ENCODE results near the gene AP2A2.

AP2A2 gene

DNA sequence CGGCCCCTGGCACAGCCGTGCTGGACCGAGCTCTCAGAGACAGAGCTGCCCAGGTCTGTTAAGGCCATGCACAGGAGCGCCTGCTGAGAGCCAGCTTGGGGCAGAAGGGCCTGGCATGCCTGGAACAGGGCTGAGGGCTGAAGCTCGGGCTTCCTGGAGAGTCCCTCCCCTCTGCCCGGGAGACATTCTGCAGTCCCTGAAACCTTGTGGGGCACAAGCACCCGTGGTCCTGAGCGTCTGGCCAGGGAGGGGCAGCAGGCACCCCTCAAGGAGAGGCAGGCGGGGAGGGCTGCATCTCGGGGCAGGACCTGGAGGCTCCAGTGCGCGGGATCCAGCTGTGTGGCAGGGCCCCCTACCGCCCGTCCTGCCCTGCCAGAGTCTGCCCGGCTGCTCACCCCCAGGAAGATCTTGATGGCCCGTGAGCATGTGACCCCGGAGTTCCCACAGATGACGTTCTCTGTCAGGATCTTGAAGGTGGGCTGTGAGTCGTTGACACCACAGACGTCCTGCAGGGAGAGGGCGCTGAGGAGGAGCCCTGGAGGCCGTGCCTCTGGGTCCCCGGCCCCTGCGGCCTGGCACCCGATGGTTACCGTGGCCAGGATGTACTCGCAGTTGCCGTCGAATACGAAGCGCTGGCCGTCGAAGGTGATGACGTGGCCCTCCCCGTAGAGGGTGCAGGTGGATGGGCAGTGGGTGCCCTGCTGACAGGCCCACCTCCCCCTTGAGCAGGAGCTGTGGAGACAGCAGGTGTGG, 99.9 kb downstream of the AP2A2 start:
- Histone ChIP-seq H3K4me3 (ENCODE audit: insufficient read depth in 1 of 2, low read depth in 1 of 2, low read length in 2 of 2) (no peak overlapping the region), H4K8ac (ENCODE audit: low read length) (no peak overlapping the region), H3K9ac (ENCODE audit: low read length) (no peak overlapping the region), H2AFZ (ENCODE audit: low read depth, low read length) (no peak overlapping the region), H2BK12ac (ENCODE audit: low read length in 2 of 2) (no peak overlapping the region), H2BK5ac (ENCODE audit: low read depth, low read length, poor library complexity, severe bottlenecking) (no peak overlapping the region), H3K36me3 (ENCODE audit: control insufficient read depth in 1 of 2, insufficient read depth in 2 of 2, low read depth in 1 of 2, low read length in 2 of 2) (peaks cover 0 to 32% of the 10 kb centered on the region in 2 experiments), H2BK15ac (ENCODE audit: low read depth, poor library complexity, severe bottlenecking) (no peak overlapping the region), H3K4ac (ENCODE audit: low read depth in 1 of 2, low read length in 2 of 2) (no peak overlapping the region), H3K4me2 (ENCODE audit: low read length, poor library complexity, severe bottlenecking) (no peak overlapping the region), H2BK120ac (ENCODE audit: low read depth, low read length) (no peak overlapping the region), H4K91ac (ENCODE audit: low read length) (no peak overlapping the region), H3K18ac (ENCODE audit: low read depth in 1 of 2, low read length in 2 of 2) (no peak overlapping the region), H3K23ac (ENCODE audit: low read length in 2 of 2) (no peak overlapping the region), H3K27ac (ENCODE audit: low read length, poor library complexity, severe bottlenecking) (no peak overlapping the region), H3K9me3 (ENCODE audit: control insufficient read depth, low read length) (no peaks in the 10 kb centered on the region), H3K27me3 (ENCODE audit: control insufficient read depth in 1 of 2, insufficient read depth in 1 of 2, low read length in 2 of 2) (peaks cover 0 to 16% of the 10 kb centered on the region in 2 experiments), H2AK5ac (ENCODE audit: low read length, severe bottlenecking) (no peak overlapping the region), H3K79me1 (replicated peaks; ENCODE audit: low read length, poor library complexity, severe bottlenecking) (no peaks in the 10 kb centered on the region), H3K14ac (ENCODE audit: low read length in 2 of 2) (no peak overlapping the region), H3K4me1 (ENCODE audit: control insufficient read depth, insufficient read depth, low read depth, low read length) (peaks cover 13% of the 10 kb centered on the region)
- no peak for DNase-seq
- WGBS: 91% methylated on average over 35 of the region's 35 CpGs

DNA sequence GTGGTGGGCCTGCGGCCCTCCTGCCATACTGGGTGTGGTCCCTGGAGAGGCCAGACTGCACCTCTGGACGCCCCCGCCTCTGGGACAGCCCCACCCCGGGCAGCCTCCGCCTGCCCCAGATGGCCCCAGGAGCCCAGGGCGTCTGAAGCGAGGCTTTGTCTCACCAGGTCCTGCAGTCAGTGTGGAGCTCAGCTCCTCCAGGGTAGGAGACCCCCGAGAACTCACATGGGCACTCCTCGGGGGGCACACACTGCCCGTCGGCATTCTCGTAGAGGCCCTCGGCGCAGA, 100.4 kb downstream of the AP2A2 start:
- H3K14ac ChIP-seq (ENCODE audit: low read length in 2 of 2): no peak overlapping the region
- H3K9me3 ChIP-seq (ENCODE audit: control insufficient read depth, low read length): no peaks in the 10 kb centered on the region
- peaks cover 0 to 19% of the 10 kb centered on the region in 2 experiments for H3K27me3 ChIP-seq (ENCODE audit: control insufficient read depth in 1 of 2, insufficient read depth in 1 of 2, low read length in 2 of 2)
- H2BK12ac ChIP-seq (ENCODE audit: low read length in 2 of 2): no peak overlapping the region
- no peak overlapping the region for H3K27ac ChIP-seq (ENCODE audit: low read length, poor library complexity, severe bottlenecking)
- H2BK120ac ChIP-seq (ENCODE audit: low read depth, low read length): no peak overlapping the region
- 93% methylated on average over 14 of the region's 14 CpGs for WGBS
- no peak overlapping the region for H3K4me3 ChIP-seq (ENCODE audit: insufficient read depth in 1 of 2, low read depth in 1 of 2, low read length in 2 of 2)
- H2BK5ac ChIP-seq (ENCODE audit: low read depth, low read length, poor library complexity, severe bottlenecking): no peak overlapping the region
- no peak overlapping the region for H2AK5ac ChIP-seq (ENCODE audit: low read length, severe bottlenecking)
- peaks cover 0 to 32% of the 10 kb centered on the region in 2 experiments for H3K36me3 ChIP-seq (ENCODE audit: control insufficient read depth in 1 of 2, insufficient read depth in 2 of 2, low read depth in 1 of 2, low read length in 2 of 2)
- H3K9ac ChIP-seq (ENCODE audit: low read length): no peak overlapping the region
- H3K4me2 ChIP-seq (ENCODE audit: low read length, poor library complexity, severe bottlenecking): no peak overlapping the region
- DNase-seq: no peak
- no peak overlapping the region for H3K23ac ChIP-seq (ENCODE audit: low read length in 2 of 2)
- no peak overlapping the region for H4K8ac ChIP-seq (ENCODE audit: low read length)
- no peaks in the 10 kb centered on the region for H3K79me1 ChIP-seq (replicated peaks; ENCODE audit: low read length, poor library complexity, severe bottlenecking)
- H3K4me1 ChIP-seq (ENCODE audit: control insufficient read depth, insufficient read depth, low read depth, low read length): peaks cover 13% of the 10 kb centered on the region
- no peak overlapping the region for H2AFZ ChIP-seq (ENCODE audit: low read depth, low read length)
- no peak overlapping the region for H4K91ac ChIP-seq (ENCODE audit: low read length)
- H3K18ac ChIP-seq (ENCODE audit: low read depth in 1 of 2, low read length in 2 of 2): no peak overlapping the region
- no peak overlapping the region for H2BK15ac ChIP-seq (ENCODE audit: low read depth, poor library complexity, severe bottlenecking)
- no peak overlapping the region for H3K4ac ChIP-seq (ENCODE audit: low read depth in 1 of 2, low read length in 2 of 2)

DNA sequence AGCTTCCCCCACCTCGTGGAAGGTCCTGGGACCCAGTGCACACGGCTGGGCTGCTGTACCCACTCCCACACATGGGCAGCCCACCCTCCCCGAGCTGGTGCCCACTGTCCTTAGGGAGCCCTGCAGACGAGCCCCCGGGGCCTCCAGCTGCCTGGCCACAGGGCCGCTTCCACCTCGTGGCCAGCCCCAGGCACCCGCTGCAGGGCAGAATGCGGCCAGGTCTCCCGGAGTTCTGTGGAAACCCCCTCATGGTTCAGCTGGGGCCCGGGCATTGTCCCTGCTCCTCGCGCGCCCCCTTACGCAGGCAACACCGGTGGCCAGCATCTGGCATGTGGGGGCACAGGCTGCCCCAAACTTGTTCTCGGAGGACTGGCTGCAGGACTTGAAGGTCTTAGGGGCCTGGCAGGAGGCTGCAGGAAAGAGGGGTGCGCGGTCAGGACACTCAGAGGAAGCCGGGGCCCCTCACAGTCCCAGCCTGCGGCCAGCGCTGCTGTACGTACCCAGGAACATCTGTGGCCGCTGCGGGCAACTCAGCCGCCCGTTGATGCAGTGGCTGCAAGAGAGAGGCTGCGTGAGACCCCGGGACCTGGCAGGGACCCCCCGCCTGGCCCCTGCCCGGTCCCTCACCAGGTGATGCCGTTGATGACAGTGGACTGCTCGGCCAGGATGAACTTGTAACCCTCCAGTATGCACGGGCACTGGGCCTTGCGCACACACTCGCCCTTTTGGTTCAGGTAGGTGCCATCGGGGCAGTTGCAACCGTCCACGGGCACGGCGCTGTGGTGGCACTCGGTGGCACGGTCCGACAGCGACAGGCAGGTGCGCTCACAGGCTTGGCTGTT, 101.2 kb downstream of the AP2A2 start:
- no peak overlapping the region for H2BK5ac ChIP-seq (ENCODE audit: low read depth, low read length, poor library complexity, severe bottlenecking)
- H2AFZ ChIP-seq (ENCODE audit: low read depth, low read length): no peak overlapping the region
- no peaks in the 10 kb centered on the region for H3K9me3 ChIP-seq (ENCODE audit: control insufficient read depth, low read length)
- 94% methylated on average over 46 of the region's 46 CpGs for WGBS
- peaks cover 0 to 32% of the 10 kb centered on the region in 2 experiments for H3K36me3 ChIP-seq (ENCODE audit: control insufficient read depth in 1 of 2, insufficient read depth in 2 of 2, low read depth in 1 of 2, low read length in 2 of 2)
- H3K4me3 ChIP-seq (ENCODE audit: insufficient read depth in 1 of 2, low read depth in 1 of 2, low read length in 2 of 2): no peak overlapping the region
- peaks cover 13% of the 10 kb centered on the region for H3K4me1 ChIP-seq (ENCODE audit: control insufficient read depth, insufficient read depth, low read depth, low read length)
- H3K14ac ChIP-seq (ENCODE audit: low read length in 2 of 2): no peak overlapping the region
- no peak overlapping the region for H3K27ac ChIP-seq (ENCODE audit: low read length, poor library complexity, severe bottlenecking)
- no peak overlapping the region for H3K4me2 ChIP-seq (ENCODE audit: low read length, poor library complexity, severe bottlenecking)
- H3K23ac ChIP-seq (ENCODE audit: low read length in 2 of 2): no peak overlapping the region
- no peak overlapping the region for H3K4ac ChIP-seq (ENCODE audit: low read depth in 1 of 2, low read length in 2 of 2)
- no peak overlapping the region for H2BK120ac ChIP-seq (ENCODE audit: low read depth, low read length)
- H3K27me3 ChIP-seq (ENCODE audit: control insufficient read depth in 1 of 2, insufficient read depth in 1 of 2, low read length in 2 of 2): peaks cover 0 to 26% of the 10 kb centered on the region in 2 experiments
- no peak overlapping the region for H4K8ac ChIP-seq (ENCODE audit: low read length)
- no peaks in the 10 kb centered on the region for H3K79me1 ChIP-seq (replicated peaks; ENCODE audit: low read length, poor library complexity, severe bottlenecking)
- no peak overlapping the region for H3K9ac ChIP-seq (ENCODE audit: low read length)
- H3K18ac ChIP-seq (ENCODE audit: low read depth in 1 of 2, low read length in 2 of 2): no peak overlapping the region
- no peak overlapping the region for H2BK12ac ChIP-seq (ENCODE audit: low read length in 2 of 2)
- no peak overlapping the region for H2BK15ac ChIP-seq (ENCODE audit: low read depth, poor library complexity, severe bottlenecking)
- DNase-seq: no peak
- H2AK5ac ChIP-seq (ENCODE audit: low read length, severe bottlenecking): no peak overlapping the region
- no peak overlapping the region for H4K91ac ChIP-seq (ENCODE audit: low read length)

DNA sequence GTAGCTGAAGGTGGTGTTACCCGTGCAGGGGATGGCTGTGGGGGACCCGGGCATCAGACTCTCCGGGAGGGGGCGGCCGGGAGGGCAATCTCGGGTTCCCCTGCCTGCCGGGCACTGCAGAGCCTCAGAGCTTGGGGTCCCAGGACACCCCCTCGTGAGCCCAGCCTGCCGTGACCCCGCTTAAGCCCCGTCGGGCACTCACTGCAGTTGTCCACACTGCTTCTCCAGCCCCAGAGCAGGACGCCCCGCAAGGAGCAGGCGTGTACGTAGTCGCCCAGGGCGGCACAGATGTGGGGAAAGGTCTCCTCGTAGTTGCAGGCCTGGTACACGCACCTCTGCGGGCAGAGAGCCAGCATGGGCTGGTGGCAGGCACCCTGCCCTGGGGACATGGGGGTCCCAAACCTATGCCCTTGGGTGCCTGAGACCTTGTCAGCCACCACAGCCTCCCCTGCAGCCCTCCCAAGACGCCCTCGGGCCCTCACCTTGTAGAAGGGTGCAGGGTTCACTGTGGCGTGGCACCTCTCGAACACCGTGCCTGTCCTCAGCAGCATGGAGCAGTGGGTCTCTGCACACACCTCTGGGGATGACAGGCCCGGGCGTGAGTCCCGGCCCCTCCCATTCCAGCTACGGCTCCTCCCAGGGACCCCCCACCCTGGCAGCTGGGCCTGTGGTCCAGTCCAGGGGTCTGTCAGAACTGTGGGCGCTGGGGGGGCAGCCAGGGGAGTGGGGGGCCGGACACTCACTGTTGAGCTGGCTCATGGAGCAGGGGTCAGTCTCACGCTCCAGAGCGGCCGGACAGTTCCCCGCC, 102.0 kb downstream of the AP2A2 start:
- no peak overlapping the region for H3K23ac ChIP-seq (ENCODE audit: low read length in 2 of 2)
- H3K9ac ChIP-seq (ENCODE audit: low read length): no peak overlapping the region
- H3K4me1 ChIP-seq (ENCODE audit: control insufficient read depth, insufficient read depth, low read depth, low read length): peaks cover 13% of the 10 kb centered on the region
- H3K18ac ChIP-seq (ENCODE audit: low read depth in 1 of 2, low read length in 2 of 2): no peak overlapping the region
- H3K14ac ChIP-seq (ENCODE audit: low read length in 2 of 2): no peak overlapping the region
- H4K91ac ChIP-seq (ENCODE audit: low read length): peak overlapping the region; percentile 59
- no peak overlapping the region for H2BK5ac ChIP-seq (ENCODE audit: low read depth, low read length, poor library complexity, severe bottlenecking)
- H3K27me3 ChIP-seq (ENCODE audit: control insufficient read depth in 1 of 2, insufficient read depth in 1 of 2, low read length in 2 of 2): peaks cover 0 to 28% of the 10 kb centered on the region in 2 experiments
- H2BK120ac ChIP-seq (ENCODE audit: low read depth, low read length): no peak overlapping the region
- no peaks in the 10 kb centered on the region for H3K79me1 ChIP-seq (replicated peaks; ENCODE audit: low read length, poor library complexity, severe bottlenecking)
- H3K27ac ChIP-seq (ENCODE audit: low read length, poor library complexity, severe bottlenecking): no peak overlapping the region
- no peak overlapping the region for H2BK15ac ChIP-seq (ENCODE audit: low read depth, poor library complexity, severe bottlenecking)
- no peak overlapping the region for H2AK5ac ChIP-seq (ENCODE audit: low read length, severe bottlenecking)
- no peak overlapping the region for H3K4ac ChIP-seq (ENCODE audit: low read depth in 1 of 2, low read length in 2 of 2)
- no peak overlapping the region for H4K8ac ChIP-seq (ENCODE audit: low read length)
- H3K4me2 ChIP-seq (ENCODE audit: low read length, poor library complexity, severe bottlenecking): no peak overlapping the region
- H3K4me3 ChIP-seq (ENCODE audit: insufficient read depth in 1 of 2, low read depth in 1 of 2, low read length in 2 of 2): no peak overlapping the region
- no peak overlapping the region for H2AFZ ChIP-seq (ENCODE audit: low read depth, low read length)
- DNase-seq: no peak
- peaks cover 0 to 32% of the 10 kb centered on the region in 2 experiments for H3K36me3 ChIP-seq (ENCODE audit: control insufficient read depth in 1 of 2, insufficient read depth in 2 of 2, low read depth in 1 of 2, low read length in 2 of 2)
- no peaks in the 10 kb centered on the region for H3K9me3 ChIP-seq (ENCODE audit: control insufficient read depth, low read length)
- no peak overlapping the region for H2BK12ac ChIP-seq (ENCODE audit: low read length in 2 of 2)
- 88% methylated on average over 36 of the region's 36 CpGs for WGBS

All from mesenchymal stem cell (in vitro differentiated cells and primary cell).